GM12878 (cell line): ENCODE measurements around the gene SLTM. TPM values are rescaled to one million over a fixed set of nuclear protein-coding genes. Genes with fewer than 3 reads are reported as not detected.
"Not testable (repeated sequence)": the region's sequence is repeated elsewhere in the genome, so short reads cannot be mapped to it uniquely, and the experiment has no call there.

Experiments used
- ATAC-seq: fragments of 200-7000 bp; cut with Tn5 transposase; 3 replicates; pipeline ENCODE4 v1.9.1; 2020; ENCODE audit warnings: mild to moderate bottlenecking, moderate library complexity
- BruUV-seq: library from RNA; stranded (reverse); fragments of 400-500 nt; replicated peaks from 2 replicates; lab custom pipeline; 2021; lab: Mats Ljungman, UMichigan
- CTCF ChIA-PET: fragments of 300-600 bp; sonication (Branson Sonifier 250); formaldehyde crosslinking; extraction: SDS; loops from one replicate; lab custom pipeline; 2021; ENCODE audit warnings: inconsistent platforms; lab: Yijun Ruan, JAX
- POLR2A ChIA-PET: fragments of 350-600 bp; formaldehyde crosslinking; extraction: SDS; loops from one replicate; lab custom pipeline; 2021; ENCODE audit warnings: inconsistent platforms; lab: Charles Lee
- RAD21 ChIA-PET: fragments of 300-600 bp; sonication (Branson Sonifier 250); formaldehyde crosslinking; loops from one replicate; lab custom pipeline; 2023; ENCODE audit warnings: antibody characterized with exemption; ENCODE audit not compliant: unreplicated experiment; lab: Charles Lee
- SMC1A ChIA-PET: fragments of 300-600 bp; sonication (Branson Sonifier 250); formaldehyde crosslinking; loops from one replicate; lab custom pipeline; 2023; ENCODE audit not compliant: unreplicated experiment, uncharacterized antibody; lab: Charles Lee
- DNase-seq: peaks from one replicate; pipeline ENCODE4 v3.0.0-alpha.2; 2011; ENCODE audit warnings: low read depth, low spot score
- FAIRE-seq: peaks from 3 replicates; lab custom pipeline; 2011; peaks lifted over from hg19 to GRCh38; lab: Jason Lieb, UNC
- H2AFZ ChIP-seq: 2 replicates; pipeline ENCODE4 v1.6.0; 2011; ENCODE audit warnings: low read depth, low read length, control low read depth; ENCODE audit not compliant: control insufficient read depth
- H3K27ac ChIP-seq: 2 replicates; pipeline ENCODE4 v1.5.1; 2011; ENCODE audit warnings: control low read depth; ENCODE audit not compliant: control insufficient read depth, insufficient read depth
- H3K27me3 ChIP-seq, 2 experiments: replicated peaks in 1 of 2; 2 replicates each; pipeline versions ENCODE4 v1.6.0 to v1.6.1; 2011; ENCODE audit warnings: low read length in 1 of 2; ENCODE audit not compliant: control insufficient read depth in 2 of 2, insufficient read depth in 2 of 2
- H3K36me3 ChIP-seq, 2 experiments: 2 replicates each; pipeline ENCODE4 v1.5.1; 2011; ENCODE audit warnings: low read length in 1 of 2; ENCODE audit not compliant: control insufficient read depth in 2 of 2, insufficient read depth in 2 of 2
- H3K4me1 ChIP-seq: 2 replicates; pipeline ENCODE4 v1.6.1; 2011; ENCODE audit warnings: mild to moderate bottlenecking, low read length, moderate library complexity, mixed read lengths; ENCODE audit not compliant: control insufficient read depth, insufficient read depth
- H3K4me2 ChIP-seq: 2 replicates; pipeline ENCODE4 v1.6.0; 2011; ENCODE audit warnings: control low read depth; ENCODE audit not compliant: control insufficient read depth, insufficient read depth
- H3K4me3 ChIP-seq: fragments of 200-600 bp; sonication (generic); 2 replicates; pipeline ENCODE4 v1.5.1; 2016
- H3K79me2 ChIP-seq: 2 replicates; pipeline ENCODE4 v1.6.0; 2011; ENCODE audit warnings: low read length; ENCODE audit not compliant: control insufficient read depth, insufficient read depth
- H3K9ac ChIP-seq: 2 replicates; pipeline ENCODE4 v1.8.0; 2011; ENCODE audit warnings: low read length, control low read depth, mixed read lengths; ENCODE audit not compliant: control insufficient read depth, insufficient read depth
- H3K9me3 ChIP-seq: replicated peaks from 3 replicates; pipeline ENCODE4 v1.5.1; 2011; ENCODE audit warnings: mild to moderate bottlenecking, low read length; ENCODE audit not compliant: control insufficient read depth, insufficient read depth
- H4K20me1 ChIP-seq: 2 replicates; pipeline ENCODE4 v1.6.0; 2011; ENCODE audit not compliant: control insufficient read depth, insufficient read depth
- BCLAF1 ChIP-seq: fragments of 450-650 bp; IDR thresholded peaks from 2 replicates; pipeline ENCODE4 v1.6.1; 2017; ENCODE audit warnings: antibody characterized with exemption, mild to moderate bottlenecking, moderate library complexity
- EED ChIP-seq: sonication (generic); IDR thresholded peaks from 2 replicates; pipeline ENCODE4 v1.6.1; 2016; ENCODE audit warnings: antibody characterized with exemption, low read depth
- ESRRA ChIP-seq: IDR thresholded peaks from 2 replicates; pipeline ENCODE4 v1.6.1; 2012; ENCODE audit warnings: mild to moderate bottlenecking, low read length, improper control_type of control experiment
- IKZF2 ChIP-seq, 2 experiments: fragments of 450-650 bp; IDR thresholded peaks; 2 replicates each; pipeline ENCODE4 v1.6.1; 2017; ENCODE audit warnings: mild to moderate bottlenecking in 2 of 2, moderate library complexity in 2 of 2
- JUNB ChIP-seq: IDR thresholded peaks from 2 replicates; pipeline ENCODE4 v1.6.1; 2016; ENCODE audit warnings: antibody characterized with exemption, mild to moderate bottlenecking
- MLLT1 ChIP-seq: fragments of 450-650 bp; IDR thresholded peaks from 2 replicates; pipeline ENCODE4 v1.6.1; 2016; ENCODE audit warnings: mild to moderate bottlenecking
- RAD21 ChIP-seq: IDR thresholded peaks from 2 replicates; pipeline ENCODE4 v1.6.1; 2011; ENCODE audit warnings: mild to moderate bottlenecking, low read depth, low read length, moderate library complexity; ENCODE audit not compliant: insufficient read depth
- SPI1 ChIP-seq: IDR thresholded peaks from 2 replicates; pipeline ENCODE4 v1.6.1; 2011; ENCODE audit warnings: low read depth, mild to moderate bottlenecking, low read length, moderate library complexity, borderline replicate concordance; ENCODE audit not compliant: insufficient read depth
- ZNF687 ChIP-seq: fragments of 450-650 bp; IDR thresholded peaks from 2 replicates; pipeline ENCODE4 v1.6.1; 2017; ENCODE audit warnings: mild to moderate bottlenecking, moderate library complexity
- WGBS: methylation state at CpG from one replicate; pipeline ENCODE4 v1.1.6; 2016; ENCODE audit warnings: low lambda C conversion rate; ENCODE audit not compliant: insufficient replicate concordance, insufficient coverage; ENCODE audit errors: missing lambda C conversion rate; 5-methylcytosine and 5-hydroxymethylcytosine counted together
- in situ Hi-C: fragments of 300-500 bp; cut with MboI; formaldehyde crosslinking; loops from 9 replicates; pipeline ENCODE4 v1.14.3; 2018; ENCODE audit warnings: mixed read lengths
- intact Hi-C: fragments of 100-400 bp; cut with micrococcal nuclease; formaldehyde crosslinking; loops from one replicate; pipeline ENCODE4 v1.14.2; 2022; ENCODE audit not compliant: unreplicated experiment
- polyA plus RNA-seq, 11 experiments: library from polyadenylated mRNA; depleted of rRNA in 4 of 11; unstranded in 6 of 11; stranded (reverse) in 5 of 11; fragments of >200 nt; fragmentation: Nextera tagmentation in 4 of 11; fragmentation: Illumina TruSeq in 1 of 11; extraction: Ambion mirVana in 4 of 11; extraction: Trizol in 1 of 11; gene quantifications; 1 replicate in 1 of 11; 2 replicates in 10 of 11; pipeline versions ENCODE4 v1.2.1 to v1.2.3, GENCODE V29; 2011 to 2016; ENCODE audit warnings: inconsistent platforms in 2 of 11, missing spikeins in 2 of 11, low read depth in 1 of 11
- total RNA-seq, 4 experiments: library from RNA; depleted of rRNA in 3 of 4; stranded (reverse); fragments of >200 nt in 3 of 4; fragmentation: Illumina TruSeq in 1 of 4; extraction: Trizol in 1 of 4; gene quantifications; 2 replicates each; pipeline versions ENCODE4 v1.2.1 to v1.2.3, GENCODE V29; 2013 to 2021

Gene SLTM
- total and polyA plus RNA-seq, 10 of the 15 experiments (the other 5 are each of a cell fraction or from before 2014, with no cell fraction given), result 50.5 to 152 (median 90.9) TPM

- TF ChIP-seq MLLT1 (no peak), RAD21 (no peak), EED (no peak), ESRRA (no peak), IKZF2 (IDR thresholded peaks at IDR 0.05) (no peak), BCLAF1 (no peak), JUNB (no peak), ZNF687 (no peak), SPI1 (no peak)
These were observed 46.6 kb downstream of the SLTM start (continued) for GRCh38 chr15:58886921-58887320.

- RAD21 ChIA-PET, intact Hi-C loops, H3K4me1 ChIP-seq, H3K27me3 ChIP-seq, H3K4me3 ChIP-seq, H3K9me3 ChIP-seq, DNase-seq, H3K9ac ChIP-seq, H3K27ac ChIP-seq, FAIRE-seq, ATAC-seq, H3K4me2 ChIP-seq, H3K79me2 ChIP-seq, in situ Hi-C loops, BruUV-seq, CTCF ChIA-PET, H2AFZ ChIP-seq, POLR2A ChIA-PET, H4K20me1 ChIP-seq: not testable (repeated sequence)
- H3K36me3 ChIP-seq, result peaks cover 15 to 54% of the 10 kb centered on the region in 2 experiments
- 89% methylated on average over 3 of the region's 3 CpGs for WGBS
- SMC1A ChIA-PET, result interaction anchor here (0.6 kb wide), 2 partner anchors 577 to 591 kb away, joined by 3 read pairs; no protein-coding TSS in a partner anchor
These were observed 49.6 kb downstream of the SLTM start for GRCh38 chr15:58883926-58884325.
